ENCODE results near the gene SHC1. TPM values are rescaled to one million over a fixed set of nuclear protein-coding genes. Genes with fewer than 3 reads are reported as not detected.

The SHC1 gene
- total and polyA plus RNA-seq, 2 experiments from 2014 or later: 66.8 to 80.3 TPM

DNA sequence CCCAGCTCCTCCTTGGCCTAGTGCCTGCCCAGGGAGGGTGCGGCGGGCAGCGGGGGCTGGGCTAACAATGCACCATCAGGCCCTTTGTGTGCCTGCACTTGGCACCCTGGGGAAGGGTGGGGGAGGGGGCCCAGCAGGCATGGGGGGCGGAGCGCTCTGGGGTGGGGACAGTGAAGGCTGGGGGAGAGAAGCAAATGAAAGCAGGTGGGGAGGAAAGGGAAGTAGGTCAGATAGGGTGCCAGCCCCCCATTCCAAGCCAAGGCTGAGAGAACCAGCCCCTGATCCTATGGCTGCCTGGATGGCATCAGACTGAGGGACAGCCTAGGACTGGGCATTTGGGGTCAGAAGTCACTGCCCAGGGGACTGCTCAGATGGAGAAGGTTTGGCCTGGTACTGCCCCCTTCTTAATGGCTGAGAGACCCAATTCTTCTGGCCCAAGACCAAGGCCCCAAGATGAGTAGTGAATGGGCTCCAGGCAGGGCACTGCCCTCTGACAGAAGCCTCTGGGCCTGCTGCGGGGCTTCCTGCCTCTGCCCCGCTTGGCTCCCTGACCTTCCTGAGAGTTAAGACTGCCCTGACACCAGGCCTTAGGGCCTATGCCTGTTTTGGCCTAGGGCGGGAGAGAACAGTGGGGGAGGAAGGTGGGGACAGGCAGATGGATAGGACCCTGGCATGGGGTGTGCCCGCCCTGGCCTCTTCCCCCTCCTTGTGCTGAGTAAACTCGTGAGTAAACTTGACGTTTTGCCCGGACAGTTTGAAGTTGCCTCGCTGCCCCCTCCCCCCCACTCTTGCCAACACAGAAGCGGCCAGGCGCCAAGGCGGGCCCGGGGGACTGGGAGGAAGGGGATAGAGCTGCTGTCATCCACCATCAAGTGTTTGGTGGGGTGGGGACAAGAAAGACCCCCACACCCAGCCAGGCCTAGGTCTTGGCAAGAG, 34.8 kb upstream of the SHC1 start:
- no peaks in the 10 kb centered on the region for H3K27me3 ChIP-seq
- H3K4me1 ChIP-seq (ENCODE audit: low read depth): no peaks in the 10 kb centered on the region
- no peaks in the 10 kb centered on the region for H3K36me3 ChIP-seq
- H3K4me3 ChIP-seq: no peak overlapping the region
- DNase-seq (ENCODE audit: low read depth in 1 of 2, low spot score in 1 of 2): no peak
- no peak overlapping the region for H3K27ac ChIP-seq
- TF ChIP-seq, protein P1, sequence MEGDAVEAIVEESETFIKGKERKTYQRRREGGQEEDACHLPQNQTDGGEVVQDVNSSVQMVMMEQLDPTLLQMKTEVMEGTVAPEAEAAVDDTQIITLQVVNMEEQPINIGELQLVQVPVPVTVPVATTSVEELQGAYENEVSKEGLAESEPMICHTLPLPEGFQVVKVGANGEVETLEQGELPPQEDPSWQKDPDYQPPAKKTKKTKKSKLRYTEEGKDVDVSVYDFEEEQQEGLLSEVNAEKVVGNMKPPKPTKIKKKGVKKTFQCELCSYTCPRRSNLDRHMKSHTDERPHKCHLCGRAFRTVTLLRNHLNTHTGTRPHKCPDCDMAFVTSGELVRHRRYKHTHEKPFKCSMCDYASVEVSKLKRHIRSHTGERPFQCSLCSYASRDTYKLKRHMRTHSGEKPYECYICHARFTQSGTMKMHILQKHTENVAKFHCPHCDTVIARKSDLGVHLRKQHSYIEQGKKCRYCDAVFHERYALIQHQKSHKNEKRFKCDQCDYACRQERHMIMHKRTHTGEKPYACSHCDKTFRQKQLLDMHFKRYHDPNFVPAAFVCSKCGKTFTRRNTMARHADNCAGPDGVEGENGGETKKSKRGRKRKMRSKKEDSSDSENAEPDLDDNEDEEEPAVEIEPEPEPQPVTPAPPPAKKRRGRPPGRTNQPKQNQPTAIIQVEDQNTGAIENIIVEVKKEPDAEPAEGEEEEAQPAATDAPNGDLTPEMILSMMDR (IDR thresholded peaks at IDR 0.05; ENCODE audit: low read depth, low read length): no peak
- no peaks in the 10 kb centered on the region for H3K9me3 ChIP-seq (ENCODE audit: low read depth)

DNA sequence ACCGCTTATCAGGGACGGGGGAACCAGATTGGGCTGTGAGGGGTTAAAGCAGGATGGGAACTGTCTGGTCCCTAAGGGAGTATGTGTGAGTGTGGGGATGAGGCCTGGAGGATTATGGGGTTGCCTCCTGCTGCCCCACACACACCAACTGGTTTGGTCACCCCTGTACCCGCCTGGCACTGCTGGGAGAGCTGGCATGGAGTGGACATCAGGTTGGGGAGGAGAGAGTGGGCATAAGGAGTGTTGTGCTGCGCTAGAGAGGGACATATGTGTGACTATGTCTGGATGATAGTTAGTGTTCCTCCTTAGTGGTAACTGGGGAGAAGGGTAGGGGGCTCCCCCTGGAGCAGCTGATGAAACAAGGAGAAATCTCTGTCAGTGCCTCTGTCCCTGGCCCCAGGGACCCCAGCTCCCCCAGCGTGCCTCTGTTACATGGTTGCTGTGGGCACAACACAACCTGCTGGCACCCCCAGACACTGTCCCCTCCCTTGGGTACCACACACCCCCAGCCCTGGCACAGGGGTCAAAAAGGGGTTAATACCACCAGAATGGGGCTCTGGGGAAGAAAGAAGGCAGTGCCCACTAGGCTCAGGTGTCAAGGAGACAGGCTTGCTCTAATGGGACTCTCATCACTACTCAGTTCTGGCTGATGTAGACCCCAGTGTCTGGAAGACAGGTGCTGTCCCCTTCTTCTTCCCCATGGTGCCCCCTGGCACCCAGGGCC, 34.0 kb upstream of the SHC1 start:
- Histone ChIP-seq H3K27ac (peak overlapping the region; percentile 79), H3K4me1 (ENCODE audit: low read depth) (peaks cover under 1% of the 10 kb centered on the region)

DNA sequence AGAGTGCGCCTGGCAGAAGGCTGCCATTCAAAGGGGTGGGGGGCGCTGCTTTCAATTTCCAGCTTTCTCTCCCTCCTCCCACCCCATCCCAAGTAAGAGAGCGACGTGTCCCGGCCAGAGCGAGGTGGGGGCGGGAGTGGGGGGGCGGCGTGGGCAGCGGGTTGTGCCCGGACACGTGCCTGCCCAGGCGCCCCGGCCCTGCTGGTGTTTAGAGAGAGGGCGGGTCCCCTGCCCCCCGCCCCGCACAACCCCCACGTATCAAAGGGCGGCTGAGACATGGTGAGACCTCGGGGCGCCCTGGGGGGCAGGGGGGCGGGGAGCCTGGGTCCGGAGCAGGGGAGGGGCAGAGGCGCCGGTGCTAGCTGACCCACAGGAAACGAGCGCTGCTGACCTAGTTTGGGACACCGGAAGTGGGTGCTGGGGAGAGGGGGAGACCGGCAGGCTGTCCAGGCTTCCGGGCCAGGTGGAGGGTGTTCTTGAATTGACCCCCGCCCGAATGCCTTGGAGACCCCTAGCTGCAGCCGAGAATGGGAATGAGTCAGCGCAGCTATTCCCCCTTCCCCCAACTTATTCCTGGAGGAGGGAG, 33.3 kb upstream of the SHC1 start:
- Histone ChIP-seq H3K36me3 (no peaks in the 10 kb centered on the region), H3K4me3 (peak overlapping the region; percentile 75), H3K4me1 (ENCODE audit: low read depth) (peaks cover 7% of the 10 kb centered on the region), H3K27ac (peak overlapping the region; percentile 79), H3K9me3 (ENCODE audit: low read depth) (no peaks in the 10 kb centered on the region), H3K27me3 (no peaks in the 10 kb centered on the region)
- peak; percentile 47 to 60 for DNase-seq (ENCODE audit: low read depth in 1 of 2, low spot score in 1 of 2)
- TF ChIP-seq, protein P1 (IDR thresholded peaks at IDR 0.05; ENCODE audit: low read depth, low read length): no peak

More for the DNA sequence above, 34.0 kb upstream of the SHC1 start:
- TF ChIP-seq, protein P1 (IDR thresholded peaks at IDR 0.05; ENCODE audit: low read depth, low read length): no peak
- DNase-seq (ENCODE audit: low read depth in 1 of 2, low spot score in 1 of 2): no peak
- Histone ChIP-seq H3K27me3 (no peaks in the 10 kb centered on the region), H3K36me3 (no peaks in the 10 kb centered on the region), H3K4me3 (peak overlapping the region; percentile 75), H3K9me3 (ENCODE audit: low read depth) (no peaks in the 10 kb centered on the region)

DNA sequence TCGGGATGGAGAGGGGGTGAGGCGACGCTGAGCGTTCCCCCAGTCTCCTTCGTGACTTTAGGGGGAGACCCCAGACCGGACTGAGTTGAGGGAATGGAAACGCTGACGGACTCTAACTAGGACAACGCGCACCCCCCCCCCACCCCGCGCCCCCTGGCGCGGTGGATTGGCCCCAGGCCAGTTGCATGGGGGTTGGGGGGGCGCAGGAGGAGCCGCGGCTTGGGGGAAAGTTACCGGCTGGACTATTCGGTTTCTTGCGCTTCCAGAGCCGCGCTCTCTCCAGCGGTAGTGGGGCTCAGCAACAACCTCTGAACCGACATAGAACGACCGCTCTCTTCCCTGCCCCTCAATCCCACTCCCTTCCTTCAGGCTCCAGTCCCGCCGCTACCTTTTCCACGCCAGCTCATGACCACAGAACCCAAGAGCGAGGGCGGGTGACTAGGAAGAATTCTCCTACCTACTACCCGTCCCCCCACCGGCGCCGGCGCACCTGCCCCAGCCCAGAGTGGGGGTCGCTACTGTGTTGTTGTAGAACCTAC, 32.7 kb upstream of the SHC1 start:
- H3K36me3 ChIP-seq: no peaks in the 10 kb centered on the region
- H3K4me1 ChIP-seq (ENCODE audit: low read depth): peaks cover 10% of the 10 kb centered on the region
- peak; percentile 34 to 55 for DNase-seq (ENCODE audit: low read depth in 1 of 2, low spot score in 1 of 2)
- peak overlapping the region; percentile 79 for H3K27ac ChIP-seq
- H3K9me3 ChIP-seq (ENCODE audit: low read depth): no peaks in the 10 kb centered on the region
- no peaks in the 10 kb centered on the region for H3K27me3 ChIP-seq
- TF ChIP-seq, protein P1 (IDR thresholded peaks at IDR 0.05; ENCODE audit: low read depth, low read length): no peak
- peak overlapping the region; percentile 75 for H3K4me3 ChIP-seq

Measured in cardiac muscle cell (in vitro differentiated cells and primary cell).